IPS-18c (cell line): ENCODE results near the gene C17orf114.

ENCODE experiments used
- H3K4me3 ChIP-seq: 2 replicates; pipeline ENCODE4 v1.7.0; 2013; ENCODE audit warnings: low read depth, mild to moderate bottlenecking, low read length, moderate library complexity; ENCODE audit not compliant: insufficient read depth
- H3K9me3 ChIP-seq: one replicate; pipeline ENCODE4 v1.6.1; 2013; ENCODE audit warnings: mild to moderate bottlenecking, low read length, moderate library complexity; ENCODE audit not compliant: control insufficient read depth, insufficient read depth

C17orf114 gene

GRCh38 chr17:4769628-4770027, 32.5 kb downstream of the C17orf114 start:
- Histone ChIP-seq H3K9me3 (no peaks in the 10 kb centered on the region), H3K4me3 (no peak overlapping the region)

- Histone ChIP-seq H3K9me3 (no peaks in the 10 kb centered on the region), H3K4me3 (no peak overlapping the region)
Observed at GRCh38 chr17:4768298-4768697, 33.8 kb downstream of the C17orf114 start.

- H3K9me3 ChIP-seq, result no peaks in the 10 kb centered on the region
Observed at GRCh38 chr17:4766723-4767122, 35.4 kb downstream of the C17orf114 start.

GRCh38 chr17:4766201-4766600, 35.9 kb downstream of the C17orf114 start:
- H3K4me3 ChIP-seq, result no peak overlapping the region
- no peaks in the 10 kb centered on the region for H3K9me3 ChIP-seq

More at GRCh38 chr17:4766723-4767122, 35.4 kb downstream of the C17orf114 start:
- H3K4me3 ChIP-seq, result no peak overlapping the region

DNA sequence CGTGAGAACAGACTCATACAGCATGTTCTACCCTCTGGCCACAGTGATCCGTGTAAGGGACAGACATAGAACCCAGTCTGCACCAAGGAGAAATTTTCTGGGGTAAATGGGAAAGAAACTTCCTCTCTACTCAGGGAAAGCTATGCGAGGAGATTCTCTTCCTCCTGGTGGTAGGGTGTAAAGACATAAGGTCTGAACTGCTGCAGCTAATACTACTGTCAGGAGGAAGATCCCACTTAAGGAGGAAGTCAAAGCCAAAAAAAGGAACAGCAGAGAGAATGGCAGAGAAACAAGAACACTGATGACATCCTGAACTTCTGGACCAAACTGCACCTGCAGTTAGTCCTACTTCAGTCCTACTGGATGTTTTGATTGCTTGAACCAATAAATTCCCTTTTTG, 37.5 kb downstream of the C17orf114 start:
- Histone ChIP-seq H3K4me3 (no peak overlapping the region), H3K9me3 (no peaks in the 10 kb centered on the region)

DNA sequence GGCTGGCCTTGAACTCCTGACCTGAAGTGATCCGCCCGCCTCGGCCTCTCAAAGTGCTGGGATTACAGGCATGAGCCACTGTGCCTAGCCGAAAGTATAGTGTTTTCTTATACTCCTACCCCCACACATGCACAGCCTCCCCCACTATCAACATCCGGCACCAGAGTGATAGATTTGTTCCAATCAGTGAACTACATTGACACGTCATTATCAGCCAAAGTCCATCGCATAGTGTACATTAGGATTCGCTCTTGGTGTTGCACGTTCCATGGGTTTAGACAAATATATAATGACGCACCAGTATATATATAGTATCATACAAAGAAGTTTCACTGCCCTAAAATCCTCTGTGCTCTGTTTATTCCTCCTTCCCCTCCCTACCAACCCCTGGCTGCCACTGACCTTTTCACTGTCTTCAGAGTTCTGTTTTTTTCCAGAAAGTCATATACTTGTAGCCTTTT, 42.3 kb downstream of the C17orf114 start:
- Histone ChIP-seq H3K9me3 (no peaks in the 10 kb centered on the region), H3K4me3 (no peak overlapping the region)

- H3K4me3 ChIP-seq, result no peak overlapping the region
- H3K9me3 ChIP-seq, result no peaks in the 10 kb centered on the region
Observed at GRCh38 chr17:4753392-4753791, 48.7 kb downstream of the C17orf114 start.

DNA sequence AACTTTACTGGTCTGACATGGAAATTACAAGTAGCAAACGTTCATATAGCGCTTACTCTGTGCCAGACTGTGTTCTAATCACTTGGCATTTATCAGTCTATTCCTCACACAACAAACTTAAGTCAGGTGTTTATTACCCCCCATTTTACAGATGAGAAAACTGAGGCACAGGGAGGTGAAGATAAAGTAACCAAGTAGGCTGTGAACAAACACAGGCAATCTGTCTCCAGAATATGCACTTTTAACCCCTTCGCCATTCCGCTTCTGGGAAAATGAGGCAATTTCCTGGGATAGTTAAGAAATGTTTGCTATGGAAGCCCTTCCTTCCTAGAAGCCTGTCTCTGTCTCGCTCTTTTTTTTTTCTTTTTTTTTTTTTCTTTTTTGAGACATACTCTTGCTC, 50.2 kb downstream of the C17orf114 start:
- H3K4me3 ChIP-seq, result no peak overlapping the region
- H3K9me3 ChIP-seq, result no peaks in the 10 kb centered on the region
